HG03575 (cell line): ENCODE measurements around the gene TGM5.
"Not testable (repeated sequence)": the region's sequence is repeated elsewhere in the genome, so short reads cannot be mapped to it uniquely, and the experiment has no call there.

Experiments used
- ATAC-seq: cut with Tn5 transposase; IDR thresholded peaks from one replicate; pipeline ENCODE4 v1.9.1; 2021; ENCODE audit not compliant: unreplicated experiment, insufficient number of reproducible peaks, low FRiP score; ENCODE audit errors: extremely low read depth

The TGM5 gene

GRCh38 chr15:43277231-43277823 lies 10.6 kb upstream of the TGM5 start:
- ATAC-seq = no peak

DNA sequence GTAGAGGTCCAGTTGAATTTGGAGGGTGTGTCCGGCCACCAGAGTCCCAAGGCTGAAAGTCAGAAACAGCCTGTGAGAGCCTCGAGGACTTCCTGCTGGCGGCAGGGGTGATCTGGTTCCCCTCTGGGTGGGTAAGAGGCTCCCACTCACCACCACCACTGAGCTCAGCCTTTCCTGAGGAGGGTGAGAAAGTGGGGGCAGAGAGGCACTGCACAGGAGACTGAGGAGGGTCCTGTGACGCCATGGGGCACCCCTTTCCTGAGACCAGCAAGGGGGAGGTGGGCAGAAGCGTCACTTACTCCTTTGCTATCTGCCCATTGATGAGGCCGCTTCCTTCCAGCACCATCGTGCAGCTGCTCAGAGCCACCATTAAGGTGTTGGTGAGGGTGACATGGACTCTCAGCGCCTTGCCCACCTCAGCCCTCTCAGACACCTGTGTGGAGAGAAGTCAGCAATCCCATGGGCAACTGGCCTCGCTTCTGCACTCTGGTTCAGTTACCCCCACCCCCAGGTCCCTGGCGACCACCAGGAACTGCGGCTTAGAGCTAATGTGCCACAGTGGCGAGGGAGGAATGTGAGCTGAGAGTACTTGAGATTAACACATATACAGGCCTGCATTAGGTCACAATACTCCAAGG lies 10.0 kb upstream of the TGM5 start:
- ATAC-seq = no peak

GRCh38 chr15:43275740-43276562 lies 9.2 kb upstream of the TGM5 start:
- no peak for ATAC-seq

DNA sequence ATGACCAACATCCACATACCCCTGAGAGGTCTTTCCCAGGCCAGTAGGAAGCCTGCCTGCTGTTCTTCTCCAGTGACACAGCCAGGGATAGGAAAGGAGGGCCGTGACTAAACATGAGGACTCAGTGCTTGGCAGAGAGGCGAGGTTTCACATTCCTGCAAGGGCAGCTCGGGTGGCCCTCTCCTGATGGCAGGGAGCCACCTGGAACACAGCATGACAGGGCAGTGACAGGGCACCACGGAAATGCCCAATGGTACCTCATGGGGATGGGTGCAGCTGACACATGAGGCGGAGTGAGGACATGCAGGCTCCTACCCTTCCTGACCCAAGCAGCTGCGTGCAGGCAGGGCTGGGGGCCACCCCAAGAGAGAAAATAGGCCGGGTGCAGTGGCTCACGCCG lies 7.4 kb upstream of the TGM5 start:
- no peak for ATAC-seq

DNA sequence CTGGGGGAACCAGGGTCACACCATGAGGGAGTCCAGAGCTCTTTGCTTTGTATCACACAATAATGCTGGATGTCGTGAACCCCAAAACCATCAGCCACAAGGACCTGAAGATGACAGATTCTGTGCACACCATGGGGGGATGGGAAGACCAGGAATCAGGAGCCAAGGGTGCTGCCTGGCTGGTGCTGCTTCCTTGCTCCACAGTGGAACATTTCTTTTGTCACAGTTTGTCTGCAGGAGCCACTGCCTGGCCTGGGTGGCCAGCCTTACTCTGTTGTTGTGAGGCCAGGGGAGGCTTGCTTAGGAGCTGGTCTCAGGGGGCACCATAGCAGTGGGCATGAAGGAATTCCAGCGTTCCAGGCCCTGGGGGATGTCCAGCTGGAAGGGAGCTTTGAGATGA lies 6.5 kb upstream of the TGM5 start:
- ATAC-seq = no peak

- not testable (repeated sequence) for ATAC-seq
These were observed 5.2 kb upstream of the TGM5 start for GRCh38 chr15:43271908-43272307.

DNA sequence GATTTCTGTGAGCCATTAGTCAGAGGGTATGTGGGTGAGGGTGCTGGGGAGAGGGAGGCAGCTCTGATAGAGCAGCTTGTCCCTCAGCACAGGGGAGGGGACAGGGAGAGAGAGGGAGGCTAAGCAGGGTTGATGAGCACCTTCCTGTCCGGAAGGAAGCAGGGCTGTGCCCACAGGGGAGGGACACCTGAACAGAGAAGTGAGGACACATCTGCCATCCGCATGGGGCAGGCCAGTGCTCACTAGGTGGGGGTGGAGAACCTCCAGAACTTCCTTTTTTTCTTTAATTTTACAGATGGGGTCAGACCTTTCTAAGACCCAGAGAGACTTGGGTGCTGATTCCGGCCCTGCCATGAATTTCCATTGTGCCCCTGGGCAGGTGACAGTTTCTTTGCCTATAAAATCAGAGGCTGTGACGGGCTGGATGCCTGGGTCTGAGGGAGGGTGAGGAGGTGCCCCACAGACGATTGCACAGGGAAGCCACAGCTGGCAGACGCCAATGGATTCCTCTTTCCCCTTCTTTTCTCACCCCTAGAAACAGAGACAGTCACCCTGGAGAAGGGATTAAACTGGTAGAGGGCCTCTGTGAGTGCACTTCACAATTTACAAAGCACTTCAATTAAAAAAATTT lies 4.1 kb upstream of the TGM5 start:
- ATAC-seq = no peak

GRCh38 chr15:43270113-43270665 lies 3.5 kb upstream of the TGM5 start:
- ATAC-seq = no peak

DNA sequence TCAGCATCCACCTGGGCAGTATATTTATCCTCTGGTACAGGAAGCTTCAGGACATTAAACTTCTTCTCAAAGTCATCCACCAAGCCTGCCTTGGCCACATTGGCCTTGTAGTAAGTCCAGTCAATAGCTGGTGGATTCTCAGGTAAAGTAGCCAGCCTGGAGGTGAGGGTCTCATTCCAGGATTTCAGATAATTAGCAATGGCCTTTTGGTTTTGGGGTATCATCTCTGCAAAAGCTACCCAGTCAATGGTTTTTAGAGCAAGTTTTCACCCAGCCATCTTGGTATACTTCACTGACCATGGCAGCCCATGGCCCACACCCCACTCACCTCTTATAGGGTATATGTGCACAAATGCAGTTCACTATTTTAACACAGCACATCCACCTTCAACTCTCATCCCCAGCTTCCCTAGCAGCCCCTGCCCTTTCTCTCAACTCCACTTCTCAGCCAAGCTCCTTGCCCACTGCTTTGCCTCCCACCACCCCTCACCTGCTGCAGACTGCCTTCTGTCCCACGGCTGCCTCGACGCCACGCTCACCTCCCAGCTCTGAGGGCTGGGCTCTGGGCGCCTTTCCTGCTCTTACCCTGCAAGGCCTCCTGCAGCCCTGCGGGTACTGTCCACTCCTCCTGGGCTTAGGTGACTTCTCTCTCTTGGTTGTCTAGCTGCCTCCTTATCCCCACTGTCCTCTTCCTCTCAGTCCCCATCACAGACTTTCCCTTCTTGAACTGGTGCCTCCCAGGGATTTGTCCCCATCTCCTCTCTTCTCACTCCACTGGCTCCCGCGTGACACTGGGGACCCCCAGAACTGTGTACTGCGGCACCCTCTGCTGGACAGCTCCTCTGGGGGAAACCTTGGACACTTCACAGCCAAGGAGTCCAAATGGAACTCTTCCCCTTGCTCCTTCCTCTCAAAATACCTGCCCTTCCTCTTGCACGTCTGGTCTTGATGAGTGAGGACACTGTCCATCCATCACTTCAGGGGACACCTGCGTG lies 1.7 kb upstream of the TGM5 start:
- ATAC-seq = no peak

GRCh38 chr15:43267439-43267838 lies 711 bp upstream of the TGM5 start:
- ATAC-seq = no peak

DNA sequence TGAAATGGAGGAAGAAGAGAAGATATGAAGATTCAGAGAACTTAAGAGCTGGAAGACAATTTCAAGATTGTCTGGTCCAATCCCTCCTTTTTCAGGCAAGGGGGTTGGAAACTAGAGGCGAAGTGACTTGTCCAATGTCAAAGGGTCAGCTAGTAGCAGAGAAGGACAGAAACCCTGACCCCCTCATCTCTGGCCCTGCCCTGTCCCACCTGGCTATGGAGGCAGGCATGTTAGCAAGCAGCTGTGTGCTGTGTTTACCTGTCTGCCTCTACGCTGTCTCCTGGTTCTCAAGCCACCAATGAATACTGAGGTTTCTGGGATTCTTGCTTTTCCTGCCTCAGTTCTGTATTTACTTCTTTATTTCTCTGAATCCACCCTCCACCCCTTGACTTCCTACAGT lies 342 bp downstream of the TGM5 start:
- ATAC-seq = no peak

DNA sequence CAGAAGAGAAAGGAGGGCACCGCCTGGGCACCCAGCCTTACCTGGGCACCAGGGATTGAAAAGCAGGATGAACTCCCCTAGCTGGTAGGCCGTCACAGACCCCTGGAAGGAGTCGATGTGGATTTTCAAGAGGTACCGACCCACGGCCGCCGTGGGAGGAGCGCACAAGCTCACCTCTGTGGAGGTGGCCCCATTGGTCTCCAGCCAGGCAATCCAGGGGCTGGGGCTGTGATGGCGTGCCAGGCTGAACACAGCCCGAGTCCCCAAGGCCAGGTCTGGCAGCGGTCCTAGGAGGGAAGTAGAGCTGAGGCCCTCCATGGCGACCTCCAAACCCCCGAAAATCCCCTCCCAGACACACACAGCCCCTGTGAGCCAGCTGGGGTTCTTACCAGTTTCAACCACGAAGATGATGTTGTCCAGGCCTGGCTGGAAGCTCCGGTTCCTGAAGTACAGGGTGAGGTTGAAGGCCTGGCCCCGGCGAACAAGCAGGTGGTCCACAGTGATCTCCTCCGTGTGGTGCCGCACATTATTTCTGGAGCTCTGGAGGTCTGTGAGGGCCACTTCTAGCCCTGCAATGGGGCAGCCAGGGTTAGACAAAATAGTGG lies 6.6 kb downstream of the TGM5 start:
- no peak for ATAC-seq

DNA sequence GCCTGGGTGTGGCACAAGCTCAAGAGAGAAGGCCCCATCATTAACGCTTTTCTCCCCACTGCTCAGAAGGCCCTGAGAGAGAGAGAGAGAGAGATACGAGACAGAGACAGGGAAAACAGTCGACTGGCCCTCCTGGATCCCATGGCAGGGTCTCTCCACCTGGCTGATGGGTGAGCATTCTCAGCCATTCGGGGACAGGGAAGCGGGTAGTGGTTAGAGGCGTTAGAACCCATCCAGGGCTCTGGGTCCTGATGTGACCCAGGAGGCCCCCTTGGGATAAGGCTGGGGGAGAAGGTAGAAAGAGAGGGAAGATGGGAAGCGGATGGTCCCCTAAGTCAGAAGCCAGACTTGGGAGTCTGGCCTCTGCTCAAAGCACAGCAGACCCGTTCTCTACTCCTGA lies 7.9 kb downstream of the TGM5 start:
- ATAC-seq = no peak

- no peak for ATAC-seq
These were observed 10.4 kb downstream of the TGM5 start for GRCh38 chr15:43256341-43256740.

- no peak for ATAC-seq
These were observed 11.4 kb downstream of the TGM5 start for GRCh38 chr15:43255376-43255775.

DNA sequence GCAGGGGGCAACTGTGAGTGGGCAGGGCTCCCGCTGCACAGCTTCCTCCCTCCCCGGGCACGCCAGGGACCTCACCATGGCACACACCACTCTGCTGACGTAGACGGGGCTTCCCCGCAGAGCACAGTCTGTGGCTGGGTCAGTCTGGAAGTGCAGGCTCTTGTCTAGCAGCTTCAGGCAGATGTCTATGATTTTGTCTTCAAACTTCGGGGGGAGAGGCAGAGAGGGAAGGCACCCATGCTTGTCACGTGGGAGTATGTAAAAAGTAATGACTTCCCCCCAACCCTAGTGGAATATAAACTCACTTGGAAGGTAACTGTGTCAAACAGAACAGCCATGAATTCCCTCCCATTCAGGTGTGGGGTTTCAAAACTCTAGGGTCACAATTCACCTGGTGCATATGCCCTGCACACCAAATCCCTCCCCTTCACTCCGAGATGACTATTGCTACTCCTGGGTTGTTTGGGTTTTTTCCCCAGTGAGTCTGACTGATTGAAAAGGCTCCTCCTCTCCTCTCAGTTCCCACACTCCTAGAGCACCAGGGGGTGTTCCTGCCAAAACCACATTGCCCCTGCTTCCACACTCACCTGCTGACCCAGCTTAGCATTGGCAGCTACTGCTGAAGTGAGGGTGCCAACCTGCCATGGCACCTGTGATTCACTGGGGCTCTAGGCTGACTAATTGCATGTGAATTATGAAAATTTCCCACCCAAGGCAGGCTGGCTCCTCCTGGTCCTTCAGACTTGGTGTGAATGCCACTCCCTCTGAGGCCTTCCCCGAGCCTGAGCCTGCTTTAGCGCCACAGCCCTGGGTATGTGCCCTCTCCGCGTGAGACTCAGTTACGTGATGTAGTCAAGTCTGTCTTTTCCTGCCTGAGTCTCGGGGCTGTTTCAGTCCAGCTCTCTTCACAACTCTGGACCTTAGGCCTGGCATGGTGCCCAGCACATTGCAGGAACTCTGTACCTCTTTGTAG lies 13.0 kb downstream of the TGM5 start:
- no peak for ATAC-seq

DNA sequence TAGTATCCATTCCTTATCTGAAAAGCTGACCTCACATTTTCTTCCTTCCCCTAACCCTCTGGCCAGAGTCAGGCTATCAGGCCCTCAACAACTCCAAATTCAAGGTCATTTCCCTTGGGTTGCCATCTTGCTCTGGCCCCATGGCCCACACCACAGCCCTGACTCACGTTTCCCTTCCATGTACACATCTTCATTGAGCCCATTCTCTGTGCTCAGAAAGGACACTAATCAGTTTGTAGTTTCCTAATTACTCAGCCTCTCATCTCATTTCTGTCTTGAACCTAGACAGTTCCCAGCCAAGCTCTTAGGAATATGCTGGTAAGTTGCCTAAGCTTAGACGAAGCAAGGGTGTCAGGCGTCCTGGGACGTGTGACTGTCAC lies 14.9 kb downstream of the TGM5 start:
- no peak for ATAC-seq
